KBM-7 (cell line): Measurements from ENCODE around the gene ERC2.

Experiments
- DNase-seq: peaks from one replicate; pipeline ENCODE4 v3.0.0-alpha.2; 2015
- in situ Hi-C: fragments of 300-500 bp; cut with MboI; formaldehyde crosslinking; loops from 2 replicates; pipeline ENCODE4 v1.14.3; 2020; ENCODE audit warnings: low sequenced_read_pairs, low pct_unique_long_range_greater_than_20kb, mixed read lengths

The ERC2 gene

DNA sequence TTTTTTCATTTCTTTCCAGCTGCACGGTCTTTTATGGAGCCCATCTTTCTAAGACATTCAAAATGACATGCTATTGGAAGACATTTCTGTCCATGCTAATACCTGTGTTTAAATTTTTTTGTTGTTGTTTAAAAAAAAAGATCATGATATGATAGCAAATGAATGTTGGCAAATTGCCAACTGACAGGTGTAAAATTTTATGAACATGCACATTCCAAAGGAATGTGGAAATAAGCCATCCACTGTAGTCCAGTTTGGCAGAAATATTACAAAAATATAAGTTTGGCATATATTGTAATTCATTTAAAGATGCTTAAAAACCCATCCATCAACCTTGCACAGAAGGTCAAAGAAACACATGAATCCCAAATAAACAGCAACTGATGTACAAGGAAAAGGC is 905.6 kb downstream of the ERC2 start:
- in situ Hi-C loops, result no loop called here
- DNase-seq, result no peak

DNA sequence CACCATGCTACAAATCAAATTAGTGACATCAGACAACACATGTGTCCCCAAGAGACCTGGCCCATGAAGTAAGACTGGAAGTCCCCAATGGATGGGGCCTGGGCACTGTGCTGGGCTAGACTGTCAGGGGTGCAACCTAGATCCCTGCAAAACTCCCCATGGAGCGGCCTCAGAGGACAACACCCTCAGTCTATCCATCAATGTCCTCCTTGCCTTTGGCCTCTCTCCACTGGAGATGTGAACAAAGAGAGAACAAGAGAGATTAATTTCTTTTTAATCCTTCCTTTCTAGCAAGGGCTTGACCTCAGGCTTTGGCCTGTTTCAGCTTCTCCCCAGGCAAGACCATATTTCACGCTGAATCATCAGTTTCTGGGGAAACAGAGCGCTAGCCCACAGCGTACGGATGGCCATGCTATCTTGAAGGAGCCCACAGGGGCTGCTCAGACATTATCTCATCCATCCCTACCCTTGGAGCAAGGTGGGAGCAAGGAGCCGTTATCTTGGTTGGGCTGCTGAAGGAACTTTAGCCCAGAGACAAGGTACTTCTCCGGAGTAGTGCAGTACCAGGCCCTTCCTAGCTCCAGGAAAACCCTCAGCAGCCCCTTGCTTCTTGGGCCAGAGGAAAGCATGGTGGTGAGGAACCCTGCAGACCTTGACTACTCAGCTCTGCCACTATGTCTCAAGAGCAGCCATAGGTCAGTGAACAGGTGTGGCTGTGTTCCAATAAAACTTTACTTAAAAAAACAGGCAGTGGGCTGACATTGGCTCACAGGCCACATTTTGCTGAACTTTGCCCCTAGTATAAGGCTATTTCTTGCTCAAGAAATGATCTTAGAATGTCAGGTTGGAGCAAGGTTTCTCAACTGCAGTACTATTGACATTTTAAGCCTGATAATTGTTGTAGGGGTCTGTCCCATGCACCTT is 908.5 kb downstream of the ERC2 start:
- in situ Hi-C loops, result no loop called here
- DNase-seq, result no peak

DNA sequence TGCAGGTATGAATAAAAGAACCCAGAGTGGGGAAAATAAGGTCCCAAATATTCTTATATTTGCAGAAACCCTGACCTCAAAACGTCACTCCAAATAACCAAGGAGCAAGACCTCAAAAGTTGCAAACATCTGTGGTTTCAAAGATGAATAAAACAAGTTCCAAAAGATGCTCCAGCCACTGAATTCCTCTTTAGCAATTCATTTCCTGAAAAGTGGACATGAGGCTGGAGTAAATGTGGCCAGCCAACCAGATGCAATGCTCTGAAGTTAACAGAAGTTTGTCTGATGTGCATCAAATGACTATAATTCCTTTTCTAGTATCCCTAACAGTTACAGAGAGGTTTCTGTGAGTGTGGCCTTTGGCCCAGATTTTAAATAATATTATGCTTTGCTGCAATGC is 910.0 kb downstream of the ERC2 start:
- in situ Hi-C loops, result no loop called here
- no peak for DNase-seq

DNA sequence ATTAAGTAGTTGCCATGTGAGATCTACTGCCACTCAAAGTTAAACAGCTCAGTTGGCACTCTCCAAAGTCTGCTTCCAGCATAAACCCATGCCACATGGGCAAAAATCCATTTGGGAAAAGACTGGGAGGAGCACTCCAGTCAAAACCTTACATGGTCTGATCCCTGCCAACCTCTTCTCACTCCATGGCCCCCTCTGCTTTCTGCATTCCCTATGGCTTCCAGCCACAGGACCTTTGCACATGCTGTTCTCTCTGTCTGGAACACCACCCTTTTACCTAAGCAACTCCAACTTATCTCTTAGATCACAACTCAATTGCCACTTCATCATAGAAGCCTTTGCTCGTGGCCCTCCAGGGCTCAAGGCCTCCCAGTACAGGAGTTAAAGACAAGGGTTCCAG is 910.7 kb downstream of the ERC2 start:
- in situ Hi-C loops, result no loop called here
- DNase-seq, result no peak

DNA sequence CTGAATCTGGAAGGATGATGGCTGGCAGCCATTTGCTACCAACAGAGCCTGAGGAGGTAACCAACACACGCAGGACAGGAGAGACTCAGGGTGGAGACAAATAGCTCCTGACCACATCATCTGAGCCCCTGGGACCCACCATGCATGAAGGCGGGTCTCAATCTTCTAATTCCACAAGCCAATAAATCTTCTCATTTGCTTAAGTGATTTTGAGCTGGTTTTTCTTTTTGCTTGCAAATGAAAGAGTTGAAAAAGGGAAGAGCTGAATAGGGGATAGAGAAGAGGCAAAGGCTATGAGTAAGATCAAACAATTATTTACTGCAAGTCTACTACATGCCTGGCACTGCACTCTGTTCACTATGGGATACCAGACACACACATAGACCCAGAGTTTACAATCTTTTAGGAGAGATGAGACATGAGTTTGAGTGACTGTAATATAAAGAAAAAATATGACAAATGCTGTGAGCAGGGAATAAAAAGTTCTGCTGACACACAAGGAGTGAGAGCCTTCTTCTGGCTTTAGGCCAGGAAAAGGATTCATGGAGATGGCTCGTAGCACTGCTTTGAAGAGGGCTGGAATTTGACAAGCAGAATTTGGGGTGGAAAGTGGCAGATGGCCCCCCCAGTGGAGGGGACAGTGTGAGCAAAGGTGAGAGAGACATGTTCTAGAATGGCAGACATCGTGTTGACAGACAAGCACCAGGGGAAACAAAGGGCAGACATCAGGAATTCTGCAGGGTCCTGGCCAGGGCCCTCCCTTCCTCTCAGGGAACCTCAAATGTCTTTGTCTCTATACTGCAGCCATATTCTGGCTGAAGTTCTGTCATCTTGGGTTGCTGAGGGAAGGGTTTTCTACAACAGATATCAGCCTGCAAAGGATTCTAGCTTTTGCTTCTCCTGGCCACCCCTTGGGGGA is 911.4 kb downstream of the ERC2 start:
- no peak for DNase-seq
- in situ Hi-C loops, result no loop called here

DNA sequence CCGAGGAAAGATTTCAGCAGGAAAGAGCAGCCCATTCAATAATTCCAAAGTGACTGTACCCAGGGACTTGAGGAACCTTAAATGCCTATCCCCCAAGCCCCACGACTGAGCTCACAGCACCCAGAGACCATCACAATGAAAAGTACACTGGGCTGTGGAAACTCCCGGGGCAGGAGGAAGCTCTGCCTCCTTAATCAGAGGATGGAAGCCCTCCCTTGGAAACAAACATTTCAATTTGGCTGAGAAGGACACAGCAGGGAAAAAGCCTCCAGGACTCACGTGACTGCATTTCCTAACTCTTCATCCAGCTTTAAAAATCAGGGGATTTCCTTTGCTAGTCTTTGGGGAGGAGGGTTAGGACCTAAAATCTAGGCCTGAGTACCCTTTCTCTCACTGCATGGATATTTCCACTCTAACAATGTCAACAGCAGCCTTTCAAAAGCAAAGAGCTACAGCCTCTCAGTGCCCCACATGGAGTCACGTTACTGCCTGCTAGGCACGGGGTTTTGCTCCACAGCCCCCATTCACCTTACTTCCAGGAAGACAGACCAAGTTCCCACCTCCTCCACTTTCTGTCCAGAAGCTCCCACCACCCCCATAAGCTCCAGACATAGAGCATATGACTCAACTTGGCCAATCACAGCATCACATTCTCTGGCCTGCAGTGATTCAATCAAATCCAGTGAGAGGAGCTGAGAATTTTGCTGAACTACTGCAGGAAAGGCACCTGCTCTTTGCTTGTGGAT is 912.2 kb downstream of the ERC2 start:
- no peak for DNase-seq
- in situ Hi-C loops, result no loop called here

DNA sequence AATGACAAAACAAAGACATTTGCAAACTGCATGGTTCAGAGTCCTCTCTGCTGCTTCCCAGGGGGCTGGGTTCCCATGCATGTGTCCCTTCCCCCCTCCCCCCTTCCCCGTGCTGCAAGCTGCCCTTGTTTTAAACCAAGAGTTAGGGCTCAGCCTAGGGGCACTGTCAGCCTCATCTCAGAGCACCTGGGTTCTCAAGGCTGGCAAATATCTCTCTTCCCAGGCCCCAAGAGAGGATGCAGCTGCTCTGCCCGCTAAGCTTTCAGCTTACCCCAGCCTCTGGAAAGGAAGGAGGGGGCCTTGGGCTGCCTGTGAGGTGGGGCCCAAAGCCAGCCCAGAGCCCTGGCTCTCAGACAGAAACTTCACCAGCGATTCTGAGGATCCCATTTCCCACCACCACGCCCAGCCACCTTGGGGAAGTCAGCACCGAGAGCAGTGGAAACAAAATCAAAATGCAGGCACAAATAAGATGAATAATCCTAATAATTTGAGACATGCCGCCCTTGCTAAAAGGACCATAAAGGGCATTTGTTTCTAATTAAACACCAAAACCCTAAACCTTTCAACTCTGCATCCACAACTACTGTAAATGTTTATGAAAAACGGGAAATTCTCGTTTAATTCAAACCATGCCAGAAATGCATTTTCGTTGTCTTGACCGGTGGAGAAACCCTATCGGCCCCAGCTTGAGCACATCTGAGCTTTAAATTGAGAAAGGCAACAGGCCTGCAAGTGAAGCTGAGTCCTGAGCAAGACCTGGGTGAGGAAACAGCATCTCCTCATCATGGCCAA is 913.4 kb downstream of the ERC2 start:
- in situ Hi-C loops, result no loop called here
- no peak for DNase-seq

DNA sequence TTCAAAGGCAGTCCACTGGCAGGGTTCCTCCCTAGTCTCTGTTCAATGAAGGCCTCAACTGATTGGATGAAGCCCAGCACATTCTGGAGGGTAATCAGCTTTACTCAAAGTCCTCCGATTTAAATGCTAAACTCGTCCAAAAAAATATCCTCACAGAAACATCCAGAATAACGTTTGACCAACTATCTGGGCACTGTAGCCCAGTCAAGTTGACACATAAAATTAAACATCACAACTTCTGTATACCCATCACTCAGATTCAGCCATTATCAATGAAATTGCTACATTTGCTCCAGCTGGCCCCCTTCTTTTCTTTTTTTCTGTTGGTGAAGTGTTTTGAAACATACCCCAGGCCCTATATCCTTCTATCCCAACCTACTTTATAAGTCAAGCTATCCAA is 916.6 kb downstream of the ERC2 start:
- no peak for DNase-seq
- in situ Hi-C loops, result no loop called here

DNA sequence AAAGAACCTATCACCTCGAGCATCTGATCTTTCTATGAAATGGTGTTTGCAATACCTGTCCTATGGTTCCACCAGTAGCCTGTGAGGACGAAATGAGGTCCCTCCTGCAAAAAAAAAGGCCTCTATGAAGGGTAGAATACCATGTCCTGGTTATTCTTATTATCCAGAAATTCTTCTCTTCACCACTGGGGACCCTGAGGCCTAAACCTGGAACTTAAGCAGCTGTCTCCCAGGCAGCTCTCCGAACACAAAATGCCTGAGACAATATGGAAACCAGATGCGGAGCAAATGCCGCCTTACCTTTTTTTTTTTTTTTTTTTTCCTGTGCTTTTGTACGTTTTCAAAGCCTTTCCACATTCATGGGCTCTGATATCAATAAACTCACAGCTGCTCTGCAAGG is 919.1 kb downstream of the ERC2 start:
- in situ Hi-C loops, result no loop called here
- no peak for DNase-seq

DNA sequence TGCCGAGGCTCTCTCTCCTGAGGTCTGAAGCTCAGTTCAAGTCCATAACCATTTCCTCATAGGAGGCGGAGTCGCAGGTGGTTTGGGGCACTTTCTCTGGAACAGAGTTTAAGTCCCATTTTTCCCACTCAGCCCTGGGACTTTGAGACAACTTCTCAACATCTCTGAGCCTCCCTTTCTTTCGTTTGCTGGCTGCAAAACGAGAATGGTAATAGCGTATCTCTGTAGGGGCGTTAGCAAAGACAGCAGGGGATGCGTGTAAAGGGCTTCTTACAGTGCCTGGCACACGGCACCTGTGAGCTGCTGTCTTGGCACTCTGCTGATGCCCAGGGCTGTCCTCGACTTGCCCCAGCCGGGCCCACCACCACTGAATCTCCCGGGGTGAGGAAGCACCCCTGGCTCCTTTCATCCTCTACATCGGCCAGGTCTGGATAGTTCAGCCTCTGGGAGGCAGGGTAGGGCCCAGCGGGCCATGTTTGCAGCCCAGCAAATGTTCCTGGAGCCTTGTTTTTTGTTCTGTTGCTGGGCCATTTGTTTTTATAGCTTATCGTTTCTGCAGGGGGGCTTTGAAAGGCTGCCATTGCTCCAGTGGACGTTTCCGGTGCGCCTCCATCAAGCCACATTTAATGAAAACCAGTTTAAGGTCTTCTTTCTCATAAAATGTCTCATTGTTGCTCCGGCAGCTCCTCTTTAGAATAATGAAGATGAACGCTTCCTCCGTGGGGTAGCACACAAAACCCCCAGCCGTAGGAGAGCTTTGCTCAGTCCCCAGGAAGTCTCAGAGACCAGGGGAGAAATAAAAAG is 921.2 kb downstream of the ERC2 start:
- no peak for DNase-seq
- in situ Hi-C loops, result no loop called here

DNA sequence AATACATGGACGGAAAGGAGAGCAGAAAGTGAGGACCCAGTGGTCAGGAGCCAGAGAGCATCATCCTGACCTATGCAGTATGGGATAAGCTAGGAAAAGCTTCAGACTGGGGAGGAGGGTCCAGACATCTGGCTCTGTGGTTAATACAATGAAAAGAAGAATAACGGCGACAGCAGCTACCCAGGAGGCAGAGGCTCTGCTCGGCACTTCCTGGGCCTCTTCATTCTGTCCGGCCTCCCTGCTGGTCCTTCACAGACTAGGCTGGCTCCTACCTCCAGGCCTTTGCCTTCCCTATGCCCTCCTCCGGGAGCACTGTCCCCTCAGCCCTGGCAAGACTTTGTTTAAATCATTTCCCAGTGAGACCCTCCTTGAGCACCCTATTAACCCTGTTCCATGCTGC is 922.3 kb downstream of the ERC2 start:
- in situ Hi-C loops, result no loop called here
- DNase-seq, result no peak

DNA sequence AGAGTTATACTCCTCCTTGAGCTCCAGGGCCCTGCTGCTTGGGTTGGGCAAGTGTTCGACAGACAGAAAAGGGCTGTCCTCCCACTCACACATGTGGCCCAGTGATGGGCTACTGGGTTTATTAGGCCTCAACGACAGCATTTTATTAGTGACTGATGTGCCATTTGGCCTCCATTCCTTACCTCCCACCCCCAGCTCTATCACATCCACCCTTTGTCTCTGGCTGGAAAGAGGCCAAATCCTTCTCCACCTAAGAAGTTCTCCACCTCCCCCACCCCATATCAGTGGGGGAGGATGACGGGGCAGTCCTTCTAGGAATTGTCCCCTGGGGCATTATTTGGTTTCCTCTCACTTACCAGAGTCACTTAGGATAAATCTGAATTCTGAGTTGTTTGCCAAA is 924.0 kb downstream of the ERC2 start:
- in situ Hi-C loops, result no loop called here
- no peak for DNase-seq

DNA sequence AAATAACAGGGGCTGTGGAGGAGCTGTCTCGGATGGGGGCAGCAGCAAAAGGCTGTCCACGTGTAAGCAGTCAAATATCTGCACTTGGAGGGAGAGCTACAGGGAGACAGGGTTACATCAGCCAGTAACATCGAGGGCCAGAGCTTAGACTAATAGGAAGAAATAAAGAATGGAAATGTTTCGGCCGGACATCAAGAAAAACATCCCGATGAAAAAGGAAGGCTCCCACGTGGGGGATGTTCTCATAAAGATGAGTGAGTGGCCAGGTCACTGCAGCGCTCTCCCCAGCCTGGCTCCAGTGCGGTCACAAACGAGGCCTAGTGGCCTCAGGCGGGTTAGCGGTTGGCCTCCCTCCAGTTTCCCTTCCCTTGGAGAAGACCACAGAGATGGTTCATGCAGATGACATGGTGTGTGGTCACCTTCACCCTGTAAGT is 925.1 kb downstream of the ERC2 start:
- in situ Hi-C loops, result no loop called here
- DNase-seq, result no peak

DNA sequence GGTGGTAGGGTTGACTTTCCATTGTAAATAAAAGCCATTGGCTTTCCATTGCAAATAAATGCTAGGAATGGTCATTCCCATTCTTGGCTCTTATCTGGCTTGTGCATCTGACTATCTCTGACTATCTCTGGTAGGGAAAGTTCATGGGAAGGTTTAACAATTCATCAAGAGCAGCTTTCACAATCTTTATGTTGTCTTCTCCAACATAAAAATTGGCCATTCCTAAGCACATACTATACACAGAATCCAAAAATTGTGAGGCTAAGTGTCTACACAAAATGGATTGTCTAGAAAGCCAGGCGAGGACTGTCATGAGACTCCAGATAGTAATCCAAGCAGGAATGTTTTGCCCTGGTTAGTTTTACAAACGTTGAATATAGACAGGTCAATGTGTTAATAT is 926.8 kb downstream of the ERC2 start:
- DNase-seq, result no peak
- in situ Hi-C loops, result no loop called here

DNA sequence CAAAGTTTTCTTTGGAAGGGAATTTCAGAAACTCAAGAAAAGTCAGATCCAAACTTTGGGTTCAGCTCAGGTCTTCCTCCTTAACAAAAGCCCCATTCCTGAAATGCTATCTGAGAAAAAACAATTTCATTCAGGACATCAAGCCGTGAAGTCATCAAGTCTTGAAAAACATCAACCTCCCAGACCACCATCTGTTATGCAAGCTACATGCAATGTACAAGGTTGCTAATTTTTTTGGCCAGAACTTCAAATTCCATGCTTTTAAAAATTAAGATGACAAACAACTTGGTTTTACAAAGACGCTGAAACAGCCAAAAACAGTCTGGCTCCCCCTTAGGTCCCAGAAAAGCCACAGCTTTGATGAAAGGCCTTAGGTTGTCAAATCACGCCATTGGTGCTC is 927.3 kb downstream of the ERC2 start:
- in situ Hi-C loops, result no loop called here

DNA sequence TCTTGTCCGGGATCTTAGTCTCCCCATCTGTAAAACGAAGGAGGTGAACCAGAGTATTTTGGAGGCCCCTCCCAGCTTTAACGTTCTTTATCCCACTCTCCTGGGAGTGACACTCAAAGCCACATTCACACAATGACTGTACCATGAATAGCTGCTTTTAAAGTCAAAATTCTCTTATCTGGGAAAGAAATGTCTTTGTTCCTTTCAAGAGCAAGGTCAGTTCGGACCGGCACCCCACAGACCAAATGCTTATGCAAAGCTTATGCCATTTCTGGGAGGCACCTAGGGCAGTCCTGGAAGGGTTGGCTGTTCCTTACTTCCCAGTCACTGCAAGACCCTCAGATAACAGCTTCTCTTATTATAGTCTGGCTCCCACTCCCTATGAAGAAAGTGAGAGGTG is 927.7 kb downstream of the ERC2 start:
- no peak for DNase-seq
- in situ Hi-C loops, result no loop called here

More for the DNA sequence above, 927.3 kb downstream of the ERC2 start:
- DNase-seq, result no peak

DNA sequence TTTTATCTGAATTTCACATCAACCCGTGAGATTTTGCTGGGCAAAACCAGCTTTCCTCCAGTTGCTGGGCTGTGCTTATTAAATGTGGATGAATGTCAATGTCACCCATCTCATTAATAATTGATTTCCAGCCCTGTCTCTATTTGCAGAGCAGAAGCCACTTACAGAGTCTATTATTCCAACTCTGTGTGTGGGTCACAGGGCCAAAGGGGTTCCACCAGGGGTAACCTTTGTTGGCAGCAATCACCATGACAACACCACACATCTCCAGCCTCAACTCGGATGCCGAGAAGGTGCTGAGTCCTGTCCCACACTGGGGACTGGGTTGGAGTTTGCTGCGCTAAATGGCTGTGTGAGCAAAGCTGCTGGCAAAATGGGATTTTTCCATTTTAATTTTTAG is 930.1 kb downstream of the ERC2 start:
- in situ Hi-C loops, result no loop called here
- DNase-seq, result no peak

DNA sequence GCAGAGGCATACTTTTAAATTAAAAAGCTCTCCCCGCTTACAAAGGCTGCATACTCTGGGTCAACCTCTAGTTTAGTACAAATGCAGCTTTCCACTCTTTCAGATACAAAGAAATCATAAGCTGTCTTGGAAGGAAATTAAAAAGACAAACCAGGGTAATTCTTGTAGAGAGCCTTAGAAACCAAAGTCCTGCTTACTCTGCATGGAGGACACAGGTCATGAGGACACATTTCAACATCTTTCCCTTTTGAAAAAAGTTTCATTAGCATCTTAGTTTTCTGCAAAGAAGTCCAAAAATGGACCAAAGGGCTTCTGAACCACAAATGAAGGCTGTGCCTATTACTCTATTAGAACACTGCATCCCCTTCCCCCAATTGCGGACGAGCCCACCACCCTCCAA is 930.7 kb downstream of the ERC2 start:
- DNase-seq, result no peak
- in situ Hi-C loops, result no loop called here
